ENCODE results near the gene FAM229A.

FAM229A gene

DNA sequence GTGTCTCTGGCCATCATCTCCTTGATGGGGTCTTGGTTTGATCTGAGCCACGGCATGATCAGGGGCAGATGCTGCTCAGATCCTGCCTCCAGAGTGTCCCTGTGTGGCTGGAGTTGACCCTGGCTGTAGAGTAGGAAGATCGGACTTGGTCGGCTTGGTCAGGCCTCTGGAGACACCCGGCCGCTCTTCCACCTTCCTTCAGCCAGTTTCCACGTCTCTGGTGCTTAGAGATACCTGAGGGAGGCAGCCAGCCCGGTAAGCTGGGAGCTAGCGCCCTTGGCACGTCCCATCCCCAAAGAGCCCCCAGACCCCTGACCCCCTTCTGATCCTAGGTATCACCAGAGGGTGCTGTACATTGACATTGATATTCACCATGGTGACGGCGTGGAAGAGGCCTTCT lies 35.1 kb downstream of the FAM229A start:
- no peak for DNase-seq

DNA sequence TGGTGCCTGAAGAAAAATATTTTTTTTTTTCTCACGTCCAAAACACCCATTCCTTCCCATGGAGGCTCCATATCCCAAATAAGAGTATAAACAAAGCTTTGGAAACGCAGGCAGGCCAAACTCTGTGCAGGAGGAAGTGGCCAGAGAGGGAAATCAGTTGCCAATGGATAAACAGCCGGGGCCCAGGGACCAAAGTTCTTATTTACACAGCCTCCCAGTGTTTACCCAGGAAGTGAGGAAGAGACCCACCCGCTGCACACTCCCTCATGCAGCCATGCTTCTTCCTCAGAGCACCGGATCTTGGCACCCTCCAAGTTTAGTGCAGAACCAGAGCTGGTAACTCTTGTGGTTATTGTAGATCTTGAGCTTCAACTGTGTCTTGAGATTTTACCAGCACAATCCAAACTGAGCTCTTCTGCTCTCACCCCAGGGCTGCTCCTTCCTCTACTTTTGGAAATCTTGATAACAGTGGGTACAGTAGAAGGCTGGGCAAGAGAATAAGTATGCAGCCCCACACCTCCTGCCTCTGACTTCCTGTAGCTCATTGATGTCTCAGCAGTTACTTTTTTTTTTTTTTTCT lies 40.5 kb downstream of the FAM229A start:
- DNase-seq: no peak

GRCh38 chr1:32318127-32318869 lies 44.0 kb downstream of the FAM229A start:
- no peak for DNase-seq

- no peak for DNase-seq
Measured at GRCh38 chr1:32316903-32317277, 45.4 kb downstream of the FAM229A start.

DNA sequence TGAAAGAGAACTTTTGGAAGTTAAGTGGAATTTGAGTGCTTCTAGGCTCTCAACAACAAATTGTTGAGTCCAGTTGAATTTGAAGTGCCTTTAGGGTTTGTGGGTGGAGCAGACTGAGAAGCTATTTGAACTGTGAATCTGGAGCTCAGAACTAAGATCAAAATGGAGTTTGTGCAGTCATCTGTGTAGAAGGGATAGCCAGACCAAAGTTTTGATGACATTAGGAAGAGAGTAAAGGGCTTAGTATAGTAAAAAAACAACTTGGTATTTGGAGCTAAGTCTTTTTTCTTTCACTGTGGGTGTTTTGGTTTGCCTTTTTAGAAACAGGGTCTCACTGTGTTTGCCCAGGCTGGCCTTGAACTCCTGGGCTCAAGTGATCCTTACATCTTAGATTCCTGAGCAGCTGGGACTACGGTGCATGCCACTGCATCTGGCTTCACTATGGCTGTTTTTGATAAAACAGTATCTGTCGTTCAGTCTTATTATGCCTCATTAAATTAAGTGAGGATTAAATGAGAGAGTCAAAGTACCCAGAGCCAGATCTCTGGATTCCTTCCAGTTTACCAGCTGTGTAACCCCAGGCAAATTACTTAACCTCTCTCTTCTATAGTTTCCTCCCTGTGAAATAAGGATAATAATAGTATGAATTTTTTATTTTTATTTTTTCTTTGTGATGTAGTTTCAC lies 50.4 kb downstream of the FAM229A start:
- DNase-seq: no peak
